OCI-LY3 (cell line): ENCODE measurements around the gene ESPN.

Experiments used
- EZH2phosphoT487 ChIP-seq: fragments of 200-600 bp; shearing (Covaris generic); IDR thresholded peaks from 2 replicates; pipeline ENCODE4 v1.6.1; 2018; ENCODE audit warnings: antibody characterized with exemption, mixed run types, low read depth
- TF ChIP-seq, protein P1 (sequence below): fragments of 200-600, 300-600 bp; sonication (generic); IDR thresholded peaks from 2 replicates; pipeline ENCODE4 v1.5.1; 2014; ENCODE audit warnings: antibody characterized with exemption, low read length, low read depth

- TF ChIP-seq, protein P1, sequence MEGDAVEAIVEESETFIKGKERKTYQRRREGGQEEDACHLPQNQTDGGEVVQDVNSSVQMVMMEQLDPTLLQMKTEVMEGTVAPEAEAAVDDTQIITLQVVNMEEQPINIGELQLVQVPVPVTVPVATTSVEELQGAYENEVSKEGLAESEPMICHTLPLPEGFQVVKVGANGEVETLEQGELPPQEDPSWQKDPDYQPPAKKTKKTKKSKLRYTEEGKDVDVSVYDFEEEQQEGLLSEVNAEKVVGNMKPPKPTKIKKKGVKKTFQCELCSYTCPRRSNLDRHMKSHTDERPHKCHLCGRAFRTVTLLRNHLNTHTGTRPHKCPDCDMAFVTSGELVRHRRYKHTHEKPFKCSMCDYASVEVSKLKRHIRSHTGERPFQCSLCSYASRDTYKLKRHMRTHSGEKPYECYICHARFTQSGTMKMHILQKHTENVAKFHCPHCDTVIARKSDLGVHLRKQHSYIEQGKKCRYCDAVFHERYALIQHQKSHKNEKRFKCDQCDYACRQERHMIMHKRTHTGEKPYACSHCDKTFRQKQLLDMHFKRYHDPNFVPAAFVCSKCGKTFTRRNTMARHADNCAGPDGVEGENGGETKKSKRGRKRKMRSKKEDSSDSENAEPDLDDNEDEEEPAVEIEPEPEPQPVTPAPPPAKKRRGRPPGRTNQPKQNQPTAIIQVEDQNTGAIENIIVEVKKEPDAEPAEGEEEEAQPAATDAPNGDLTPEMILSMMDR, result no peak
- TF ChIP-seq EZH2phosphoT487, result no peak
Measured at GRCh38 chr1:6412896-6413295, 11.7 kb upstream of the ESPN start.
